CD4-positive, alpha-beta T cell (primary cell): ENCODE results near the gene GALT. TPM values are rescaled to one million over a fixed set of nuclear protein-coding genes. Genes with fewer than 3 reads are reported as not detected.
A peak's percentile ranks its signal among the peaks of the same experiment; 100 is the strongest.

Experiments
- ATAC-seq: fragments of 200-7000 bp; cut with Tn5 transposase; one replicate; pipeline ENCODE4 v1.10.0; 2022; ENCODE audit warnings: mild to moderate bottlenecking; ENCODE audit not compliant: poor library complexity
- CTCF ChIA-PET: fragments of 350-600 bp; sonication (Branson Sonifier 250); formaldehyde crosslinking; loops from one replicate; lab custom pipeline; 2021; ENCODE audit warnings: antibody characterized with exemption, inconsistent platforms; lab: Charles Lee
- POLR2A ChIA-PET: fragments of 350-600 bp; sonication (Branson Sonifier 250); formaldehyde crosslinking; loops from one replicate; lab custom pipeline; 2021; ENCODE audit warnings: antibody characterized with exemption, inconsistent platforms; lab: Charles Lee
- DNase-seq, 14 experiments: peaks; one replicate each; pipeline ENCODE4 v3.0.0-alpha.2; 2013 to 2020; ENCODE audit warnings: mixed read lengths in 2 of 14
- H3K27ac ChIP-seq, 2 donors: one replicate each; pipeline versions ENCODE4 v1.5.1 to v1.7.0; 2013; ENCODE audit warnings: low read length in 2 of 2, low read depth in 1 of 2, mild to moderate bottlenecking in 1 of 2
- H3K27me3 ChIP-seq, 2 experiments: 1 replicate in 1 of 2; 2 replicates in 1 of 2; pipeline versions ENCODE4 v1.6.1 to v1.7.0; 2013; ENCODE audit warnings: low read length in 2 of 2, control low read depth in 1 of 2, mild to moderate bottlenecking in 1 of 2, moderate library complexity in 1 of 2; ENCODE audit not compliant: insufficient read depth in 2 of 2, control insufficient read depth in 1 of 2
- H3K36me3 ChIP-seq: one replicate; pipeline ENCODE4 v1.6.1; 2013; ENCODE audit warnings: low read length, control low read depth; ENCODE audit not compliant: insufficient read depth
- H3K4me1 ChIP-seq: one replicate; pipeline ENCODE4 v1.6.1; 2013; ENCODE audit warnings: low read length, control low read depth; ENCODE audit not compliant: insufficient read depth
- H3K4me3 ChIP-seq: one replicate; pipeline ENCODE4 v1.5.1; 2013; ENCODE audit warnings: mild to moderate bottlenecking, low read length, moderate library complexity
- H3K9me3 ChIP-seq, 2 experiments: 1 replicate in 1 of 2; 2 replicates in 1 of 2; pipeline versions ENCODE4 v1.6.1 to v1.7.0; 2013; ENCODE audit warnings: low read length in 2 of 2, mild to moderate bottlenecking in 2 of 2, control low read depth in 1 of 2, moderate library complexity in 1 of 2; ENCODE audit not compliant: control insufficient read depth in 1 of 2, insufficient read depth in 1 of 2
- H3K27ac Mint-ChIP-seq: one replicate; pipeline ENCODE4 v1.8.0; 2020; ENCODE audit warnings: mixed read lengths
- H3K27me3 Mint-ChIP-seq: one replicate; pipeline ENCODE4 v1.8.0; 2021; ENCODE audit warnings: mixed read lengths
- H3K36me3 Mint-ChIP-seq: one replicate; pipeline ENCODE4 v1.8.0; 2021; ENCODE audit warnings: low read depth, mixed read lengths
- H3K4me1 Mint-ChIP-seq: one replicate; pipeline ENCODE4 v1.8.0; 2021; ENCODE audit warnings: low read depth, mixed read lengths
- H3K4me3 Mint-ChIP-seq: one replicate; pipeline ENCODE4 v1.8.0; 2020; ENCODE audit warnings: mild to moderate bottlenecking, mixed read lengths
- H3K9me3 Mint-ChIP-seq: one replicate; pipeline ENCODE4 v1.8.0; 2020; ENCODE audit warnings: mixed read lengths
- intact Hi-C, 2 experiments: fragments of 100-400 bp; cut with DNase I in 1 of 2; cut with micrococcal nuclease in 1 of 2; formaldehyde crosslinking; loops; one replicate each; pipeline versions ENCODE4 v1.15.1 to v1.9.0; 2023 to 2025; cut with DNase I, micrococcal nuclease
- total RNA-seq, 174 experiments: library from RNA in 2 of 174; stranded (reverse) in 2 of 174; gene quantifications; one replicate each; pipeline ENCODE4 v1.2.3 and lab custom pipeline; 2021 to 2026
- TF ChIP-seq, protein P1 (sequence below): fragments of 200-600 bp; IDR thresholded peaks from one replicate; pipeline ENCODE4 v1.8.0; 2022; ENCODE audit warnings: antibody characterized with exemption, mild to moderate bottlenecking

GALT gene
- total RNA-seq, 2 experiments from 2014 or later: 115 TPM

DNA sequence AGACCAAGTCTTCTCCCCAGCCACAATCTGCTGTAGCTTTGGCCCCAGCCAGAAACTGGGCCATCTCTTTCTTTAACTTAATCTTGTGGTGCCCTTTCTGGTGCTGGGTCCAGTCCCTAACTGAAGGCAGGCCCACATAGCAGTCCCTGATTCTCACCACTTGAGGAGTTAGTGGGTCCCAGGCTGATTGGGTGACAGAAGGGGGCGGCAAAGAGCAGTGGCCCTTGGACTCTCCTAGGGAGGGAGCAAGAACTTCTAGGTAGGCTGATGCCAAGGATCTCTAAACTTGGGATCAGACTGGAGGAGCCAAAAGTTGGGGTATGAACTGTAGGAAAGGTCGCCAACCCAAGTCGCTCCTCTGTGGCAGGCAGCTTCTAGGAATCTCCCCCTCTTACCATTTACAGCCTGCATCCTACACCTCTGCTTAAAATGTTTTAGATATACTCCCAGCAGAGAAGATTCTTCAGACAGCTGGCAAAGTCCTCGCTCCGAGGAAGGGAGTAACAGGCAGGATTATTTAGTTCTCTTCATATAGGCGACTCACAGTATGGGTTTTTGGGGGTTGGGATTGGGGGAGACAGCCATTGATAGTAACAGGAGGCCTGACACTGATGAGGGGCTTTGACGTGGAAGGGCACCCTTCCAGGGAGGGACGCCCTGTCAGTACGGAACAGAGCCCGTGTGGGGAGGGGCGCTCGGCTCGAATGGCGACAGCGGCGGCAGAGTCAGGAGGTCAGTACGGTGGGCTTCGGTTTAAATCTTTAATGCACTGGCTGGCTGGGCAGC, 18.0 kb downstream of the GALT start:
- intact Hi-C loops: loop anchor here (1.0 to 5.0 kb wide), 8 partner anchors 17 to 438 kb away; partner anchors contain the start of genes RPP25L (in 2 of the 2), DNAI1 (in 1 of the 2), DNAJB5 (in 1 of the 2) and FAM219A (in 1 of the 2)
- peaks cover 66% of the 10 kb centered on the region for H3K4me1 ChIP-seq
- POLR2A ChIA-PET: interaction anchor here (0.7 to 4.7 kb wide), 7 partner anchors 8 to 44 kb away, joined by 4 to 54 read pairs (median 6); partner anchors contain the start of genes DCTN3, GALT and SIGMAR1

GRCh38 chr9:34665067-34665380, 18.5 kb downstream of the GALT start:
- ATAC-seq (no peak), DNase-seq (no peak)
- H3K4me3 ChIP-seq: peak overlapping the region; percentile 90
- Mint-ChIP-seq H3K27ac (peak overlapping the region; percentile 99), H3K27me3 (no peaks in the 10 kb centered on the region), H3K4me3 (peak overlapping the region; percentile 97), H3K9me3 (peaks cover 5% of the 10 kb centered on the region), H3K36me3 (peaks cover 63% of the 10 kb centered on the region), H3K4me1 (peaks cover 52% of the 10 kb centered on the region)
- intact Hi-C loops: loop anchor here in 1 of 2 experiments (2.0 to 5.0 kb wide), 4 partner anchors 52 to 437 kb away; partner anchors contain the start of genes DNAI1, DNAJB5, FAM219A and RPP25L
- H3K36me3 ChIP-seq: peaks cover 22% of the 10 kb centered on the region
- TF ChIP-seq, protein P1, sequence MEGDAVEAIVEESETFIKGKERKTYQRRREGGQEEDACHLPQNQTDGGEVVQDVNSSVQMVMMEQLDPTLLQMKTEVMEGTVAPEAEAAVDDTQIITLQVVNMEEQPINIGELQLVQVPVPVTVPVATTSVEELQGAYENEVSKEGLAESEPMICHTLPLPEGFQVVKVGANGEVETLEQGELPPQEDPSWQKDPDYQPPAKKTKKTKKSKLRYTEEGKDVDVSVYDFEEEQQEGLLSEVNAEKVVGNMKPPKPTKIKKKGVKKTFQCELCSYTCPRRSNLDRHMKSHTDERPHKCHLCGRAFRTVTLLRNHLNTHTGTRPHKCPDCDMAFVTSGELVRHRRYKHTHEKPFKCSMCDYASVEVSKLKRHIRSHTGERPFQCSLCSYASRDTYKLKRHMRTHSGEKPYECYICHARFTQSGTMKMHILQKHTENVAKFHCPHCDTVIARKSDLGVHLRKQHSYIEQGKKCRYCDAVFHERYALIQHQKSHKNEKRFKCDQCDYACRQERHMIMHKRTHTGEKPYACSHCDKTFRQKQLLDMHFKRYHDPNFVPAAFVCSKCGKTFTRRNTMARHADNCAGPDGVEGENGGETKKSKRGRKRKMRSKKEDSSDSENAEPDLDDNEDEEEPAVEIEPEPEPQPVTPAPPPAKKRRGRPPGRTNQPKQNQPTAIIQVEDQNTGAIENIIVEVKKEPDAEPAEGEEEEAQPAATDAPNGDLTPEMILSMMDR: no peak
- ChIA-PET POLR2A (interaction anchor here (0.6 to 4.7 kb wide), 8 partner anchors 8 to 452 kb away, joined by 3 to 54 read pairs (median 6); partner anchors contain the start of genes DCTN3, GALT and SIGMAR1), CTCF (interaction anchor here (0.8 to 6.7 kb wide), 8 partner anchors 17 to 452 kb away, joined by 3 to 57 read pairs (median 5); partner anchors contain the start of genes GALT and SIGMAR1)
- peaks cover 60% of the 10 kb centered on the region for H3K4me1 ChIP-seq
- no peaks in the 10 kb centered on the region for H3K27me3 ChIP-seq
- H3K27ac ChIP-seq: peak overlapping the region; percentile 64 to 92
- peaks cover 3 to 7% of the 10 kb centered on the region in 2 experiments for H3K9me3 ChIP-seq

More for the DNA sequence above, 18.0 kb downstream of the GALT start:
- Histone ChIP-seq H3K36me3 (peaks cover 28% of the 10 kb centered on the region), H3K27me3 (no peaks in the 10 kb centered on the region), H3K9me3 (peaks cover 0 to 1% of the 10 kb centered on the region in 2 experiments), H3K4me3 (peak overlapping the region; percentile 90), H3K27ac (peak overlapping the region; percentile 66 to 92)
- Mint-ChIP-seq H3K4me1 (peaks cover 52% of the 10 kb centered on the region), H3K9me3 (peaks cover 5% of the 10 kb centered on the region), H3K4me3 (peak overlapping the region; percentile 97), H3K27ac (peak overlapping the region; percentile 99), H3K36me3 (peaks cover 60% of the 10 kb centered on the region), H3K27me3 (no peaks in the 10 kb centered on the region)
- DNase-seq (peak; percentile 32 to 88 (median 67)), ATAC-seq (peak; percentile 42)
- CTCF ChIA-PET: interaction anchor here (0.8 to 6.7 kb wide), 8 partner anchors 17 to 452 kb away, joined by 3 to 57 read pairs (median 5); partner anchors contain the start of genes GALT and SIGMAR1
- TF ChIP-seq, protein P1: peak; percentile 74
